NCI-H187 treated with DMSO at 0.1 percent for 48 hours (cell line): ENCODE measurements around the gene PCSK2.

Source experiments
- DNase-seq: peaks from one replicate; lab custom pipeline; 2025; lab: John Stamatoyannopoulos, UW

The PCSK2 gene

GRCh38 chr20:17262786-17263185, 35.9 kb downstream of the PCSK2 start:
- no peak for DNase-seq

- DNase-seq: no peak
These were observed 46.9 kb downstream of the PCSK2 start for GRCh38 chr20:17273717-17274116.

DNA sequence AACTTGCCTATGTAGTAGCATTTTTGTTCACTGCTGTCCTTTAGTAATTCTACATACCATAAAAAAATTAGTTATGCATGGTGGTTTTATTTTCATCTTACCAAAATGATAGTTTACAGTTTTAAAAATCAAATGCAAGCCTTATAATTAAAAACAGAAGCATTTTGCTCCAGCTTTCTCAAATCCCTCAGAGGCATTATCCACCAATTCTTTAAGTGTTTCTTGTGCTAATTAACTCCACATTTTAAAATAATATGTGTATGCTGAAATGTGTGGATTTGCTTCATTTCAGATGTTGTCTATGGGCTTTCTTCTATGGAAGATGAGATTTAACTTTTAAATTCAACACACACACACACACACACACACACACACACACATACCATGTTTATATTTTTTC, 49.3 kb downstream of the PCSK2 start:
- no peak for DNase-seq

DNA sequence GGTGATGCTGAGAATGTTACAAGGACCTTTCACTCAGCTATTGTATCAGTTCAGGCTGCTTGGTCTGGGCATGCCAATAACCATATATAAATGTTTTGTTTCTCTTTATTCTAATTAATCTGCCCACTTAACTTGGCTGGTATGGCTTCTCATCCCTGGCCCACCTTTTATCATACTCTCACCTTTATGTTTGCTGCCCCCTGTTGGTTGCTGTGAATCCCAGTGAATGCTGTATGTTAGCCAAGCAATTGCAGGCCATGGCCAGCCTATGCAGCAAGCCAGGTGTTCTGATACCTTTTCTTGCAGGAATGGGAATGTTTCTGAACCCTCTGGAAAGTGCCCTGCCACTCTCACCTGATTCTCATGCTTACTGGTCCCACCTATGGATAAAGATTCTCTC, 54.6 kb downstream of the PCSK2 start:
- no peak for DNase-seq

DNA sequence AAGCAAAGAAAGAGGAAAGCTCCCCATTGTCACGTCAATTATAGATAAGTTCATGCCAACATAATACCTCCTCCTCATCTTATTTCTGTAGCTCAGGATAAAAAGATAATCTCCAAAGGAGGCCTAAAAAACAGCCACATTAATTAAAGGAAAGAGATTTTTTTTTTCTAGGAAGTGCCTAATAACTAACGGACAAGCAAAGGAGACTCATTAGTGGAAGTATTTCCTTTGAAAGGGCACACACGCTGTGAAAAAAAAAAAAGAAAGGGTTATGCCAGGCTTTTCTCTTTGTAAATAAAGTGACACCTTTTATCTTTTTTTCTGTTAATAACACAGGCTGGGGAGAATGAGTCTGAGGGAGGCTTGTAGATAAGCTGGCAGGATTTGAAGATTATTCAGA, 55.7 kb downstream of the PCSK2 start:
- DNase-seq: no peak

GRCh38 chr20:17287503-17287902, 60.7 kb downstream of the PCSK2 start:
- DNase-seq: no peak

- DNase-seq: no peak
These were observed 61.2 kb downstream of the PCSK2 start for GRCh38 chr20:17287998-17288397.

GRCh38 chr20:17295151-17295726, 68.4 kb downstream of the PCSK2 start:
- DNase-seq: no peak

DNA sequence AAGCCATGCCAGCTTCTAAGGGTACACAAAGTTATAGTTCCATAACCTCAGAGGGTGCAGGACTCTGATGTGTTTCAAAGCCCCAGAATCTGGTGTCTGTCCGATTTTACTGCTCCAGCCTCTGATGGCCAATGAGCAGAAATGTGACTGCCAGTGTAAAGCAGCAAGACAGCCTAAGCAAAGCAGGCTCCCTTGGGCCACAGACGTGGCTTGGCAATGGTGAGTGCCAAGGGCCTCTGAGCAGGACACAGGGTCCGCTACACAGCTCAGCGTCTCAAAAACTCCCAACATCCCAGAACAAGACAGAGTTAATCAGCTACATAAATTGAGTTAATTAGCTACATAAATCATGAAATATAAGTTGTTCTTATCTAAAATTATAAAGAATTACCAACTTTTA, 69.2 kb downstream of the PCSK2 start:
- DNase-seq: no peak

GRCh38 chr20:17298171-17298570, 71.3 kb downstream of the PCSK2 start:
- DNase-seq: no peak

DNA sequence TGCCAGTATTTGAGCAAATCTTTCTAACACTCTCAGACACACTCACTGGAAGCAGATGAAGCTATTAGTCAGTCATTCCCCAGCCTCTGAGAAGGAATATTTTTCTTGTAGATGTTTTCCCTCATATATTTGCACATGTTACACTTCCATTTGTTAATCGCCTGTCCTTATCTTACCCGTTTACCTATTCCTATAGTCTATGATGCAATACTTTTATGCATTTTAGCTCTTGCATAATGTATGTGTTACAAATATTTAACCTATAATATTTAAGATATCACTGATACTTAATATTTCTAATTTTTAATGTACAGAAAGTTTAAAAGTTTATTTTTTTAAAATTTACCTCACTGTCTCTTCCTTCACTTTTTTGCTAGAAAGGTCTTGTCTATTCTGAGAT, 71.9 kb downstream of the PCSK2 start:
- DNase-seq: no peak

- no peak for DNase-seq
These were observed 73.3 kb downstream of the PCSK2 start for GRCh38 chr20:17300113-17300512.

GRCh38 chr20:17304774-17305173, 77.9 kb downstream of the PCSK2 start:
- DNase-seq: no peak

GRCh38 chr20:17306427-17306826, 79.6 kb downstream of the PCSK2 start:
- DNase-seq: no peak

DNA sequence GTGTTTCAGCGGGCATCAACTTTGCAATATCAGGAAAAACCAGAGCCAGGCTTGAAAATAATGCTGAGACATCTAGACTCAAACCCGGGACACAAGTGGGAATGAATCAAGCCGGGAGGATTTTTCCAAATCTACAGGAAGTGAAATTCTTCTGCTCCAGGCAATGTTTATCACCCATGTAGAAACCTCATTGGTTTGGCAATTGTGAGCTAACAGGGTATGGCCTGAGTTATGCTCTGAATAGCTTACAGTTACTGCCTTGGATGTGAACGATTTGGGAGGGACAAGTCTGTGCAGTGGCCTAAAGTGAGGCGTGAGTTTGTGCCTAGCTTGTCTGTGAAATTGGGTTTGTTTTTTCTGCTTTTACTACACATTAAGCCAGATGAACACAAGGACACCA, 87.4 kb downstream of the PCSK2 start:
- no peak for DNase-seq

DNA sequence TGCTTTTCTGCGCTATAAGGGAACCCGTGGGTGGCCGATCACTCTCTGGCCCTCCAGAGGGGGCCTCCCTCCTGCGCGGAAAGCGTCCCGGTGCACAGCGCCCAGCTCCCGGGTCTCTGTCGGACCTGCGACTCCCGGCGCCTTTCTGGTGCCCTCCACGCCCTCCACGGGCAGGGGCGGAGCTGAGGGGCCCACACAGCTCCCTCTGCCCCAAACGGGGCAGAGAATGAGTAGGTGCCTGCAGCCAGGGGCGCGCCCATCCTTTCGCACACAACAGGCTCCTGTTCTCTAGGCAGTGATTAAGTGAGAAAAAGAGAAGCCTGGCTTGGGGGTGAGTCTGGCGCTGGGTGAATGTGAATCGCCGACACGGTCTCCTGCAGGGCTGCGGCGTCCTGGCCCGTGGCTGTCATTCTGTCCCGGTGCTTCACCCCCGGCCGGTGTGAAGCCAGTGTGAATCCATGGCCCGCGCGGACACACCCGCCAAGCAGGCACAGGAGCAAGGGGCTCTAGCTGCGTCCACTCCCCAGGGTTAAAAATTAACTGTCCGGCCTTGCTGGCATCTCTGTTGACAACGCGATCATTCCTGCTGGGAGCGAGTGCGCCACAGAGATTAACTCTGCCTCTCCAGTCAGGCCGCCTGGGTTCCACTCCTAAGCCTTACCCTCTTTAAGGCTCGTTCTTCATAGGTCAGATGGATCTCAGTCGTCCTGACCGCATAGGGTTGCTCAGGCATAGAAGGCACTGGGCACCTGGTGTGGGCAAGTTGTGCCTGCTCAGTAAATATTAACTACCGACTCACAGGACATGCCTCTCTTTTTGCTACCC, 88.8 kb downstream of the PCSK2 start:
- no peak for DNase-seq

- no peak for DNase-seq
These were observed 89.6 kb downstream of the PCSK2 start for GRCh38 chr20:17316316-17317038.

DNA sequence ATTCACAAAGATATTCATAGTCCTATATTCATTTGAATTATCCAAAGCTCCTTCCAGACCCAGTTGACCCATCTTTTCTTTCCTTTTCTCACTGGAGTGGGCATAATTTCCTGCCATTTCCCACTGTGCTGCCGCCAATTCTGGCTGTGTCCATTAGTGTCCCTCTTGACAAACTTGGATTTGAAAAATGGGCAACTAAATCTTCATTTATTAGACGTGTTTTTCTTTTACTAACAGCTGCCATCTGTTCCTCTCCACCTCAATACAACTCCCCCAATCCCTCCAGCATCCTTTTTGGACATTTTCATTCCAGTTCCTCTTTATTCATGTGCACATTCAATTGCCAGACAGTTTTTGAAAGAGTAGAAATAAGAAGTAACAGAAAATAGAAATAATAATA, 90.5 kb downstream of the PCSK2 start:
- DNase-seq: no peak

GRCh38 chr20:17320456-17320855, 93.6 kb downstream of the PCSK2 start:
- no peak for DNase-seq

GRCh38 chr20:17326096-17326495, 99.3 kb downstream of the PCSK2 start:
- DNase-seq: no peak

GRCh38 chr20:17327185-17328148, 100.6 kb downstream of the PCSK2 start:
- no peak for DNase-seq

- DNase-seq: no peak
These were observed 108.1 kb downstream of the PCSK2 start for GRCh38 chr20:17334932-17335331.
